Caco-2 (cell line): Measurements from ENCODE around the gene FMO1. TPM values are rescaled to one million over a fixed set of nuclear protein-coding genes. Genes with fewer than 3 reads are reported as not detected.
A peak's percentile ranks its signal among the peaks of the same experiment; 100 is the strongest.

Source experiments
- BruUV-seq: library from RNA; stranded (reverse); fragments of 400-500 nt; replicated peaks from 2 replicates; lab custom pipeline; 2021; lab: Mats Ljungman, UMichigan
- CTCF ChIA-PET: fragments of 300-600 bp; sonication (Branson Sonifier 250); formaldehyde crosslinking; loops from one replicate; lab custom pipeline; 2022; ENCODE audit warnings: antibody characterized with exemption; lab: Charles Lee
- POLR2A ChIA-PET: fragments of 300-600 bp; sonication (Branson Sonifier 250); formaldehyde crosslinking; loops from one replicate; lab custom pipeline; 2022; ENCODE audit warnings: antibody characterized with exemption; lab: Charles Lee
- DNase-seq, 2 experiments: peaks; one replicate each; pipeline versions ENCODE4 v3.0.0 to v3.0.0-alpha.2; 2020 to 2022
- H3K27me3 ChIP-seq: replicated peaks from 2 replicates; pipeline ENCODE4 v1.6.0; 2011; ENCODE audit warnings: low read length; ENCODE audit not compliant: control insufficient read depth, insufficient read depth
- H3K36me3 ChIP-seq: 2 replicates; pipeline ENCODE4 v1.5.1; 2011; ENCODE audit warnings: low read length; ENCODE audit not compliant: control insufficient read depth, insufficient read depth
- H3K4me1 ChIP-seq: fragments of 250-450 bp; sonication (Bioruptor Pico); 2 replicates; pipeline ENCODE4 v1.5.1; 2020; ENCODE audit warnings: mild to moderate bottlenecking
- H3K4me3 ChIP-seq: 2 replicates; pipeline ENCODE4 v1.5.1; 2011; ENCODE audit warnings: low read depth, mild to moderate bottlenecking, control low read depth, low read length
- H3K9me3 ChIP-seq: fragments of 250-450 bp; sonication (Bioruptor Pico); 2 replicates; pipeline ENCODE4 v1.5.1; 2020; ENCODE audit warnings: mild to moderate bottlenecking, moderate library complexity
- H3K27ac Mint-ChIP-seq: one replicate; pipeline ENCODE4 v1.8.0; 2022; ENCODE audit warnings: mixed read lengths; ENCODE audit not compliant: unreplicated experiment
- H3K27me3 Mint-ChIP-seq: one replicate; pipeline ENCODE4 v1.8.0; 2022; ENCODE audit warnings: mixed read lengths; ENCODE audit not compliant: insufficient read depth, unreplicated experiment
- H3K36me3 Mint-ChIP-seq: one replicate; pipeline ENCODE4 v1.8.0; 2022; ENCODE audit warnings: mild to moderate bottlenecking, mixed read lengths; ENCODE audit not compliant: insufficient read depth, unreplicated experiment
- H3K4me1 Mint-ChIP-seq: one replicate; pipeline ENCODE4 v1.8.0; 2022; ENCODE audit warnings: low read depth, mixed read lengths; ENCODE audit not compliant: unreplicated experiment
- H3K4me3 Mint-ChIP-seq: one replicate; pipeline ENCODE4 v1.8.0; 2022; ENCODE audit warnings: mild to moderate bottlenecking, moderate library complexity, mixed read lengths; ENCODE audit not compliant: unreplicated experiment
- H3K9me3 Mint-ChIP-seq: one replicate; pipeline ENCODE4 v1.8.0; 2022; ENCODE audit warnings: mixed read lengths; ENCODE audit not compliant: unreplicated experiment
- intact Hi-C: fragments of 100-400 bp; cut with micrococcal nuclease; formaldehyde crosslinking; loops from one replicate; pipeline ENCODE4 v1.10.0; 2022; ENCODE audit not compliant: unreplicated experiment
- total RNA-seq: library from RNA; stranded (reverse); gene quantifications from 2 replicates; pipeline ENCODE4 v1.2.3, GENCODE V29; 2022
- TF ChIP-seq, protein P1 (sequence below), 2 experiments: fragments of 200-600 bp in 1 of 2; IDR thresholded peaks; 1 replicate in 1 of 2; 2 replicates in 1 of 2; pipeline versions ENCODE4 v1.5.1 to v1.8.0; 2011 to 2022; ENCODE audit warnings: antibody characterized with exemption in 1 of 2, control low read depth in 1 of 2, inconsistent platforms in 1 of 2, low read depth in 1 of 2, low read length in 1 of 2, mild to moderate bottlenecking in 1 of 2, moderate library complexity in 1 of 2; ENCODE audit not compliant: insufficient read depth in 1 of 2, severe bottlenecking in 1 of 2, unreplicated experiment in 1 of 2

The FMO1 gene
- total RNA-seq, 1 experiment from 2014 or later, result not detected

DNA sequence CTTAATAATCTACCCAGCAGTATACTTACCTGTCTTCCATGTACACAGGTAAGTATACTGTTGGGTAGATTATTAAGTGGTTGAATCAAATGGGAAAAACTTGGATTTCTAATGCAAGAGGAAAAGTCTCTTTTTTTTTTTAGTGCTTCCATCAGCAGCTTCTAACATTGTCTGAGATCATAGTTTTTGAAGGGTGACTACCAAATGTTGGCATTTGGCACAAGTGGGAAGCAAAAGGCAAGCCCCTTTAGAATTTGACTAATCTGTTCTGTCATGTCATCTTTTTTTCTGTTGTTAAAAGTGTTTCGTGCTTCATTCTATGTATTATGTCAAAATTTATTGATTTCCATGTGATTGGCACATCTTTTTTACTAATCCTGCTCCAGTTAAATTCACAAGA, 547 bp downstream of the FMO1 start:
- Mint-ChIP-seq H3K36me3 (no peaks in the 10 kb centered on the region), H3K4me3 (no peak overlapping the region), H3K27me3 (no peaks in the 10 kb centered on the region), H3K27ac (no peak overlapping the region), H3K4me1 (peaks cover 6% of the 10 kb centered on the region), H3K9me3 (no peaks in the 10 kb centered on the region)
- ChIA-PET CTCF (no interaction called here), POLR2A (no interaction called here)
- no TSS peak for BruUV-seq
- TF ChIP-seq, protein P1, sequence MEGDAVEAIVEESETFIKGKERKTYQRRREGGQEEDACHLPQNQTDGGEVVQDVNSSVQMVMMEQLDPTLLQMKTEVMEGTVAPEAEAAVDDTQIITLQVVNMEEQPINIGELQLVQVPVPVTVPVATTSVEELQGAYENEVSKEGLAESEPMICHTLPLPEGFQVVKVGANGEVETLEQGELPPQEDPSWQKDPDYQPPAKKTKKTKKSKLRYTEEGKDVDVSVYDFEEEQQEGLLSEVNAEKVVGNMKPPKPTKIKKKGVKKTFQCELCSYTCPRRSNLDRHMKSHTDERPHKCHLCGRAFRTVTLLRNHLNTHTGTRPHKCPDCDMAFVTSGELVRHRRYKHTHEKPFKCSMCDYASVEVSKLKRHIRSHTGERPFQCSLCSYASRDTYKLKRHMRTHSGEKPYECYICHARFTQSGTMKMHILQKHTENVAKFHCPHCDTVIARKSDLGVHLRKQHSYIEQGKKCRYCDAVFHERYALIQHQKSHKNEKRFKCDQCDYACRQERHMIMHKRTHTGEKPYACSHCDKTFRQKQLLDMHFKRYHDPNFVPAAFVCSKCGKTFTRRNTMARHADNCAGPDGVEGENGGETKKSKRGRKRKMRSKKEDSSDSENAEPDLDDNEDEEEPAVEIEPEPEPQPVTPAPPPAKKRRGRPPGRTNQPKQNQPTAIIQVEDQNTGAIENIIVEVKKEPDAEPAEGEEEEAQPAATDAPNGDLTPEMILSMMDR (IDR thresholded peaks at IDR 0.05; ENCODE audit: insufficient read depth in 1 of 2, low read depth in 1 of 2, low read length in 1 of 2, severe bottlenecking in 1 of 2, unreplicated experiment in 1 of 2), result no peak
- intact Hi-C loops, result loop anchor here (10.0 kb wide), 1 partner anchor 466 kb away; no protein-coding TSS in a partner anchor
- Histone ChIP-seq H3K9me3 (no peaks in the 10 kb centered on the region), H3K36me3 (no peaks in the 10 kb centered on the region), H3K4me1 (no peaks in the 10 kb centered on the region), H3K27me3 (no peaks in the 10 kb centered on the region), H3K4me3 (no peak overlapping the region)
- DNase-seq, result no peak

DNA sequence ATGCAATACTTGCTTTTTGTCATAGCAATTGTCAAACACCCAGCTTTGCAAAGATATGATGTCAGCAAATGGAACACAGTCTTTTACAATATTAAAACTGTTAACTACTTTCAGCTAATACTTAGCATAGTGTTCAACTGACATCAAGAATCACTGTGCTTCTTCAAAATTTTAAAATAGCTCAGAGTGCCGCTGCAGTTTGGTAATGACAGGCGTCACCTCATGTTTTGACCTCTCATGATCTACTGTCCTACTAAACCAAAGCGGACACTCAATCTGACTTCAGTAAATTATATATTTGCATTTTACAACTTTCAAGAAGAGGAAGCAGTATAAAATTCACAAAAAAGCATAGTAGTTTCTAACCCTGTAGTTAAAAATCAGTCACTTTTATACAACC, 2.0 kb downstream of the FMO1 start:
- Histone ChIP-seq H3K27me3 (no peaks in the 10 kb centered on the region), H3K4me3 (no peak overlapping the region), H3K9me3 (no peaks in the 10 kb centered on the region), H3K36me3 (no peaks in the 10 kb centered on the region), H3K4me1 (peaks cover 12% of the 10 kb centered on the region)
- H3K4me1 Mint-ChIP-seq, result peaks cover 15% of the 10 kb centered on the region
- TF ChIP-seq, protein P1 (IDR thresholded peaks at IDR 0.05; ENCODE audit: insufficient read depth in 1 of 2, low read depth in 1 of 2, low read length in 1 of 2, severe bottlenecking in 1 of 2, unreplicated experiment in 1 of 2), result no peak
- H3K27ac Mint-ChIP-seq, result no peak overlapping the region
- no TSS peak for BruUV-seq
- H3K9me3 Mint-ChIP-seq, result no peaks in the 10 kb centered on the region
- DNase-seq, result no peak
- H3K4me3 Mint-ChIP-seq, result no peak overlapping the region
- ChIA-PET CTCF (interaction anchor here (0.6 to 3.9 kb wide), 2 partner anchors 64 to 100 kb away, joined by 3 to 19 read pairs; partner anchors contain the start of gene FMO4), POLR2A (no interaction called here)
- H3K27me3 Mint-ChIP-seq, result no peaks in the 10 kb centered on the region
- no peaks in the 10 kb centered on the region for H3K36me3 Mint-ChIP-seq
- intact Hi-C loops, result loop anchor here (10.0 kb wide), 1 partner anchor 235 kb away; the partner anchor contains the start of gene PRRC2C

DNA sequence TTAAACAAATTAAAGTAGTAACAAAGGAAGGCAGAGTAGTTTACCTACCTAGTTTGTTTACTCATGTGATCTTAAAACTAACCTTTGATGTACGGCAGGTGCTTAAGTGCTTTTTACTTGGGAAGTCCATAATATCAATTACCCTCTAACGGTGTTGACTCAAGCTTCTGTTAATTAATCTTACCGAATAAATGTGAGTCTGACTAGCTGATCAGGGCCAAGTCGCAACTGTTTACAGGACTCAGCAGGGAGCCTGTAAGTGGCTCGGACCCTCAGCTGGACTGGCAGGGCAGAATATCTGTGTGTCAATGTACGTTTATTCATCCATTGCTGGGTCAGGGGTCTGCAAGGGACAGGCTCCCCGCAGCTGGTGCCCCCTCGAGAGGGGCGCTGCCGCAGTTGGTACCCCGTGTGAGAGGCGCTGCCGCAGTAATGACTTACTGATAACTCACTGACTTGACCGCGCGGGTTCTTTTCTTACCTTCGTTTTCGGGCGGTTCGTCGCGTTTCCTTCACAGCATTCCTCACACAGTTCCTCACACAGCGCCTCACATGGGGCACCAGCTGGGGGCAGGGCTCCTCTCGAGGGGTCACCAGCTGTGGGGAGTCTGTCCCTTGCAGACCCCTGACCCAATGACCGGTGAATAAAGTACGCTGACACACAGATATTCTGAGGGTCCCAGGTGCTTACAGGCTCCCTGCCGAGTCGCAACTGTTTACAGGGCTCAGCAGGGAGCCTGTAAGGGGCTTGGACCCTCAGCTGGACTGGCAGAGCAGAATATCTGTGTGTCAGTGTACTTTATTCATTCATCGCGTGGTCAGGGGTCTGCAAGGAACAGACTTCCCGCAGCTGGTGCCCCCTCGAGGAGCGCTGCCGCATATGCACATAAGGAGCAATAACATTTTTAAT, 3.0 kb downstream of the FMO1 start:
- no TSS peak for BruUV-seq
- Histone ChIP-seq H3K27me3 (no peaks in the 10 kb centered on the region), H3K4me1 (peaks cover 19% of the 10 kb centered on the region), H3K36me3 (no peaks in the 10 kb centered on the region), H3K9me3 (no peaks in the 10 kb centered on the region), H3K4me3 (peak overlapping the region; percentile 83)
- no peaks in the 10 kb centered on the region for H3K36me3 Mint-ChIP-seq
- TF ChIP-seq, protein P1 (IDR thresholded peaks at IDR 0.05; ENCODE audit: insufficient read depth in 1 of 2, low read depth in 1 of 2, low read length in 1 of 2, severe bottlenecking in 1 of 2, unreplicated experiment in 1 of 2), result peak; percentile 70 to 72
- DNase-seq, result peak; percentile 46 to 59
- intact Hi-C loops, result loop anchor here (1.0 to 10.0 kb wide), 2 partner anchors 63 to 234 kb away; partner anchors contain the start of genes FMO4 and PRRC2C
- peaks cover 22% of the 10 kb centered on the region for H3K4me1 Mint-ChIP-seq
- peak overlapping the region; percentile 85 for H3K27ac Mint-ChIP-seq
- H3K9me3 Mint-ChIP-seq, result no peaks in the 10 kb centered on the region
- no peaks in the 10 kb centered on the region for H3K27me3 Mint-ChIP-seq
- POLR2A ChIA-PET, result no interaction called here
- CTCF ChIA-PET, result interaction anchor here (3.9 kb wide), 1 partner anchor 63 kb away, joined by 19 read pairs; the partner anchor contains the start of gene FMO4
- peak overlapping the region; percentile 85 for H3K4me3 Mint-ChIP-seq
